Kidney (tissue), 14 donors: ENCODE results near the gene MTHFSD. TPM values are rescaled to one million over a fixed set of nuclear protein-coding genes. Genes with fewer than 3 reads are reported as not detected.

ENCODE experiments used
- DNase-seq, 5 donors: peaks; one replicate each; pipeline ENCODE4 v3.0.0-alpha.2; 2013 to 2020
- FAIRE-seq: peaks from 2 replicates; lab custom pipeline; 2012; peaks lifted over from hg19 to GRCh38; lab: Jason Lieb, UNC
- H3K27ac ChIP-seq, 2 donors: one replicate each; pipeline ENCODE4 v1.7.0; 2013; ENCODE audit warnings: low read depth in 2 of 2, low read length in 2 of 2, inconsistent platforms in 1 of 2
- H3K27me3 ChIP-seq: one replicate; pipeline ENCODE4 v1.7.1; 2013; ENCODE audit warnings: low read length, inconsistent platforms; ENCODE audit not compliant: control insufficient read depth, insufficient read depth
- H3K36me3 ChIP-seq, 3 donors: one replicate each; pipeline versions ENCODE4 v1.7.0 to v1.7.1; 2013; ENCODE audit warnings: low read length in 3 of 3, control low read depth in 1 of 3, inconsistent platforms in 1 of 3; ENCODE audit not compliant: insufficient read depth in 3 of 3, control insufficient read depth in 2 of 3
- H3K4me1 ChIP-seq, 3 donors: one replicate each; pipeline versions ENCODE4 v1.7.0 to v1.7.1; 2013; ENCODE audit warnings: low read length in 3 of 3, inconsistent platforms in 1 of 3, low read depth in 1 of 3; ENCODE audit not compliant: control insufficient read depth in 2 of 3, insufficient read depth in 2 of 3
- H3K4me3 ChIP-seq, 3 donors: one replicate each; pipeline versions ENCODE4 v1.7.0 to v1.8.1; 2013; ENCODE audit warnings: low read length in 3 of 3, control low read depth in 1 of 3, inconsistent platforms in 1 of 3
- H3K9ac ChIP-seq, 3 donors: one replicate each; pipeline versions ENCODE4 v1.7.0 to v1.7.1; 2013; ENCODE audit warnings: low read length in 3 of 3, control low read depth in 1 of 3, inconsistent platforms in 1 of 3
- H3K9me3 ChIP-seq, 3 donors: one replicate each; pipeline versions ENCODE4 v1.7.0 to v1.7.1; 2013; ENCODE audit warnings: low read length in 3 of 3, control low read depth in 1 of 3, inconsistent platforms in 1 of 3; ENCODE audit not compliant: control insufficient read depth in 2 of 3, insufficient read depth in 1 of 3
- CTCF ChIP-seq: IDR thresholded peaks from 3 replicates; pipeline ENCODE4 v1.5.1; 2012; ENCODE audit warnings: mild to moderate bottlenecking, moderate library complexity, borderline replicate concordance; ENCODE audit not compliant: insufficient read depth; ENCODE audit errors: extremely low read depth
- intact Hi-C: fragments of 100-400 bp; cut with DNase I; formaldehyde crosslinking; loops from one replicate; pipeline ENCODE4 v1.11.1; 2022
- polyA plus RNA-seq: library from polyadenylated mRNA; stranded (reverse); fragments of 350-450 nt; fragmentation: Illumina TruSeq; extraction: RNeasy Lipid Tissue Mini Kit (QIAGEN cat#74804); gene quantifications from one replicate; pipeline ENCODE4 v1.2.3, GENCODE V29; 2014; ENCODE audit warnings: low read depth, low replicate concordance; ENCODE audit not compliant: insufficient read depth
- total RNA-seq: library from RNA; stranded (reverse); fragmentation: NEBNext Ultra II Directional; extraction: Animal tissue kit (Norgen Biotek cat#: 25700); gene quantifications from one replicate; pipeline ENCODE4 v1.2.1, GENCODE V29; 2021
- donor health status: control.
- donor health status: control.
- donor health status: control.
- donor health status: control.
- donor health status: control.
- donor health status: DM: yes; HTN: yes; CAD: no.
- donor health status: Normal renal cell carcinoma (clear cell type).

The MTHFSD gene
- total and polyA plus RNA-seq, 2 donors from 2014 or later = 11.3 to 26.2 TPM

GRCh38 chr16:86545954-86546637 is 8.9 kb downstream of the MTHFSD start:
- no peak for TF ChIP-seq CTCF
- Histone ChIP-seq H3K4me1 (no peaks in the 10 kb centered on the region), H3K36me3 (peaks cover 0 to 27% (median 16%) of the 10 kb centered on the region in 3 donors), H3K9me3 (no peaks in the 10 kb centered on the region), H3K27me3 (no peaks in the 10 kb centered on the region), H3K9ac (no peak overlapping the region), H3K4me3 (no peak overlapping the region), H3K27ac (no peak overlapping the region)
- intact Hi-C loops = no loop called here
- FAIRE-seq (no peak), DNase-seq (no peak)

- H3K4me1 ChIP-seq = no peaks in the 10 kb centered on the region
- peaks cover 0 to 31% (median 16%) of the 10 kb centered on the region in 3 donors for H3K36me3 ChIP-seq
- TF ChIP-seq CTCF = no peak
- H3K27me3 ChIP-seq = no peaks in the 10 kb centered on the region
- DNase-seq (no peak), FAIRE-seq (no peak)
- intact Hi-C loops = no loop called here
- no peak overlapping the region for H3K27ac ChIP-seq
- H3K9ac ChIP-seq = no peak overlapping the region
- H3K9me3 ChIP-seq = no peaks in the 10 kb centered on the region
- H3K4me3 ChIP-seq = no peak overlapping the region
These were observed 9.6 kb downstream of the MTHFSD start for GRCh38 chr16:86545481-86545880.

GRCh38 chr16:86542756-86543750 is 12.0 kb downstream of the MTHFSD start:
- H3K27me3 ChIP-seq = no peaks in the 10 kb centered on the region
- H3K9ac ChIP-seq = no peak overlapping the region
- intact Hi-C loops = no loop called here
- H3K9me3 ChIP-seq = no peaks in the 10 kb centered on the region
- no peak overlapping the region for H3K27ac ChIP-seq
- DNase-seq (peak in 1 of 5 donors; percentile 25), FAIRE-seq (no peak)
- no peak for TF ChIP-seq CTCF
- no peak overlapping the region for H3K4me3 ChIP-seq
- H3K4me1 ChIP-seq = no peaks in the 10 kb centered on the region
- H3K36me3 ChIP-seq = peaks cover 3 to 49% (median 21%) of the 10 kb centered on the region in 3 donors
